ENCODE measurements around the gene KIRREL3. TPM values are rescaled to one million over a fixed set of nuclear protein-coding genes. Genes with fewer than 3 reads are reported as not detected.

Gene KIRREL3
- total RNA-seq, 3 donors from 2014 or later = 0.32 to 0.33 TPM; not detected in 1

GRCh38 chr11:126544108-126545056 lies 456.2 kb downstream of the KIRREL3 start:
- Histone ChIP-seq H3K36me3 (no peaks in the 10 kb centered on the region), H3K4me1 (no peaks in the 10 kb centered on the region), H3K9me3 (no peaks in the 10 kb centered on the region), H3K27me3 (no peaks in the 10 kb centered on the region), H3K4me3 (peak overlapping the region in 1 of 3 donors; percentile 19), H3K27ac (peak overlapping the region; percentile 40 to 54)
- TF ChIP-seq POLR2A (IDR thresholded peaks at IDR 0.05) (no peak), CTCF (IDR thresholded peaks at IDR 0.05) (no peak), POLR2AphosphoS5 (IDR thresholded peaks at IDR 0.05) (no peak)
- DNase-seq (ENCODE audit: low spot score in 2 of 2) = peak in 1 of 2 donors; percentile 72
- intact Hi-C loops (cut with DNase I; ENCODE audit: low total_unique reads) = loop anchor here (5.0 to 10.0 kb wide), 2 partner anchors 1090 to 1452 kb away; no protein-coding TSS in a partner anchor

- no peak for TF ChIP-seq POLR2AphosphoS5 (IDR thresholded peaks at IDR 0.05)
- intact Hi-C loops (cut with DNase I; ENCODE audit: low total_unique reads) = loop anchor here (5.0 to 10.0 kb wide), 2 partner anchors 1091 to 1451 kb away; no protein-coding TSS in a partner anchor
- Histone ChIP-seq H3K4me3 (peak overlapping the region in 1 of 3 donors; percentile 19), H3K4me1 (no peaks in the 10 kb centered on the region), H3K36me3 (no peaks in the 10 kb centered on the region), H3K27me3 (no peaks in the 10 kb centered on the region), H3K9me3 (no peaks in the 10 kb centered on the region), H3K27ac (peak overlapping the region; percentile 40 to 54)
- DNase-seq (ENCODE audit: low spot score in 2 of 2) = no peak
Observed at GRCh38 chr11:126543691-126544090, 456.9 kb downstream of the KIRREL3 start.

- TF ChIP-seq POLR2AphosphoS5 (IDR thresholded peaks at IDR 0.05) (no peak), POLR2A (IDR thresholded peaks at IDR 0.05) (no peak), CTCF (IDR thresholded peaks at IDR 0.05) (no peak)
- intact Hi-C loops (cut with DNase I; ENCODE audit: low total_unique reads) = loop anchor here (5.0 to 10.0 kb wide), 2 partner anchors 1092 to 1450 kb away; no protein-coding TSS in a partner anchor
- Histone ChIP-seq H3K4me1 (no peaks in the 10 kb centered on the region), H3K36me3 (no peaks in the 10 kb centered on the region), H3K4me3 (no peak overlapping the region), H3K27ac (no peak overlapping the region), H3K27me3 (no peaks in the 10 kb centered on the region), H3K9me3 (no peaks in the 10 kb centered on the region)
- DNase-seq (ENCODE audit: low spot score in 2 of 2) = no peak
Observed at GRCh38 chr11:126542334-126543015, 458.1 kb downstream of the KIRREL3 start.

- Histone ChIP-seq H3K36me3 (no peaks in the 10 kb centered on the region), H3K4me1 (no peaks in the 10 kb centered on the region), H3K27ac (no peak overlapping the region), H3K27me3 (no peaks in the 10 kb centered on the region), H3K4me3 (no peak overlapping the region), H3K9me3 (no peaks in the 10 kb centered on the region)
- DNase-seq (ENCODE audit: low spot score in 2 of 2) = no peak
- no peak for TF ChIP-seq CTCF (IDR thresholded peaks at IDR 0.05)
- TF ChIP-seq POLR2AphosphoS5 (IDR thresholded peaks at IDR 0.05) = no peak
- TF ChIP-seq POLR2A (IDR thresholded peaks at IDR 0.05) = no peak
- intact Hi-C loops (cut with DNase I; ENCODE audit: low total_unique reads) = no loop called here
Observed at GRCh38 chr11:126538071-126538470, 462.5 kb downstream of the KIRREL3 start.

- no peak for DNase-seq (ENCODE audit: low spot score in 2 of 2)
- no peaks in the 10 kb centered on the region for H3K36me3 ChIP-seq
- H3K4me1 ChIP-seq = no peaks in the 10 kb centered on the region
- no peaks in the 10 kb centered on the region for H3K27me3 ChIP-seq
- TF ChIP-seq POLR2AphosphoS5 (IDR thresholded peaks at IDR 0.05) = no peak
- no peak for TF ChIP-seq CTCF (IDR thresholded peaks at IDR 0.05)
- no peak for TF ChIP-seq POLR2A (IDR thresholded peaks at IDR 0.05)
- intact Hi-C loops (cut with DNase I; ENCODE audit: low total_unique reads) = no loop called here
- no peak overlapping the region for H3K27ac ChIP-seq
- no peak overlapping the region for H3K4me3 ChIP-seq
- H3K9me3 ChIP-seq = no peaks in the 10 kb centered on the region
Observed at GRCh38 chr11:126537492-126537891, 463.1 kb downstream of the KIRREL3 start.
